Activated naive CD8-positive, alpha-beta T cell (primary cell): ENCODE results near the gene PHF21A.

Experiments used
- H3K27ac Mint-ChIP-seq: one replicate; pipeline ENCODE4 v1.8.0; 2021; ENCODE audit warnings: mixed read lengths
- H3K27me3 Mint-ChIP-seq: one replicate; pipeline ENCODE4 v1.8.0; 2021; ENCODE audit warnings: mixed read lengths
- H3K36me3 Mint-ChIP-seq: one replicate; pipeline ENCODE4 v1.8.0; 2021; ENCODE audit warnings: mixed read lengths
- H3K4me1 Mint-ChIP-seq: one replicate; pipeline ENCODE4 v1.8.0; 2021; ENCODE audit warnings: low read depth, mixed read lengths
- H3K4me3 Mint-ChIP-seq: one replicate; pipeline ENCODE4 v1.8.0; 2021; ENCODE audit warnings: mild to moderate bottlenecking, mixed read lengths
- H3K9me3 Mint-ChIP-seq: one replicate; pipeline ENCODE4 v1.8.0; 2021; ENCODE audit warnings: low read depth, mixed read lengths

PHF21A gene

GRCh38 chr11:46072172-46072964 is 48.9 kb downstream of the PHF21A start:
- Mint-ChIP-seq H3K27me3 (no peaks in the 10 kb centered on the region), H3K4me1 (peaks cover 4% of the 10 kb centered on the region), H3K4me3 (no peak overlapping the region), H3K36me3 (peaks cover 18% of the 10 kb centered on the region), H3K27ac (no peak overlapping the region), H3K9me3 (no peaks in the 10 kb centered on the region)

GRCh38 chr11:46071091-46071490 is 50.2 kb downstream of the PHF21A start:
- Mint-ChIP-seq H3K27ac (no peak overlapping the region), H3K36me3 (peaks cover 21% of the 10 kb centered on the region), H3K4me3 (no peak overlapping the region), H3K4me1 (peaks cover 4% of the 10 kb centered on the region), H3K27me3 (no peaks in the 10 kb centered on the region), H3K9me3 (no peaks in the 10 kb centered on the region)

GRCh38 chr11:46069595-46069994 is 51.7 kb downstream of the PHF21A start:
- Mint-ChIP-seq H3K4me3 (no peak overlapping the region), H3K36me3 (peaks cover 21% of the 10 kb centered on the region), H3K27ac (no peak overlapping the region), H3K9me3 (no peaks in the 10 kb centered on the region), H3K4me1 (peaks cover 4% of the 10 kb centered on the region), H3K27me3 (no peaks in the 10 kb centered on the region)

GRCh38 chr11:46066335-46066734 is 54.9 kb downstream of the PHF21A start:
- Mint-ChIP-seq H3K9me3 (no peaks in the 10 kb centered on the region), H3K4me3 (no peak overlapping the region), H3K36me3 (peaks cover 22% of the 10 kb centered on the region), H3K4me1 (peaks cover 4% of the 10 kb centered on the region), H3K27ac (no peak overlapping the region), H3K27me3 (no peaks in the 10 kb centered on the region)

GRCh38 chr11:46065681-46066080 is 55.6 kb downstream of the PHF21A start:
- H3K4me3 Mint-ChIP-seq, result no peak overlapping the region
- peaks cover 25% of the 10 kb centered on the region for H3K36me3 Mint-ChIP-seq

GRCh38 chr11:46064221-46064620 is 57.0 kb downstream of the PHF21A start:
- peaks cover 24% of the 10 kb centered on the region for H3K36me3 Mint-ChIP-seq
- H3K27ac Mint-ChIP-seq, result no peak overlapping the region
- no peaks in the 10 kb centered on the region for H3K27me3 Mint-ChIP-seq
- no peak overlapping the region for H3K4me3 Mint-ChIP-seq
- H3K9me3 Mint-ChIP-seq, result no peaks in the 10 kb centered on the region
- H3K4me1 Mint-ChIP-seq, result peaks cover 4% of the 10 kb centered on the region

More at GRCh38 chr11:46065681-46066080, 55.6 kb downstream of the PHF21A start:
- no peaks in the 10 kb centered on the region for H3K27me3 Mint-ChIP-seq
- peaks cover 4% of the 10 kb centered on the region for H3K4me1 Mint-ChIP-seq
- H3K27ac Mint-ChIP-seq, result no peak overlapping the region
- H3K9me3 Mint-ChIP-seq, result no peaks in the 10 kb centered on the region

- H3K27ac Mint-ChIP-seq, result no peak overlapping the region
- H3K4me3 Mint-ChIP-seq, result no peak overlapping the region
- H3K36me3 Mint-ChIP-seq, result peaks cover 22% of the 10 kb centered on the region
- H3K27me3 Mint-ChIP-seq, result no peaks in the 10 kb centered on the region
- no peaks in the 10 kb centered on the region for H3K9me3 Mint-ChIP-seq
- peaks cover 5% of the 10 kb centered on the region for H3K4me1 Mint-ChIP-seq
Measured at GRCh38 chr11:46063138-46063537, 58.1 kb downstream of the PHF21A start.

GRCh38 chr11:46060013-46060412 is 61.2 kb downstream of the PHF21A start:
- Mint-ChIP-seq H3K4me3 (no peak overlapping the region), H3K36me3 (peaks cover 17% of the 10 kb centered on the region), H3K9me3 (no peaks in the 10 kb centered on the region), H3K4me1 (peaks cover 10% of the 10 kb centered on the region), H3K27ac (no peak overlapping the region), H3K27me3 (no peaks in the 10 kb centered on the region)

- Mint-ChIP-seq H3K27ac (no peak overlapping the region), H3K9me3 (no peaks in the 10 kb centered on the region), H3K36me3 (peaks cover 19% of the 10 kb centered on the region), H3K4me1 (peaks cover 13% of the 10 kb centered on the region), H3K4me3 (no peak overlapping the region), H3K27me3 (no peaks in the 10 kb centered on the region)
Measured at GRCh38 chr11:46057489-46057888, 63.8 kb downstream of the PHF21A start.

- Mint-ChIP-seq H3K4me3 (no peak overlapping the region), H3K27ac (no peak overlapping the region), H3K27me3 (no peaks in the 10 kb centered on the region), H3K36me3 (peaks cover 15% of the 10 kb centered on the region), H3K4me1 (peaks cover 13% of the 10 kb centered on the region), H3K9me3 (no peaks in the 10 kb centered on the region)
Measured at GRCh38 chr11:46055371-46055770, 65.9 kb downstream of the PHF21A start.

- H3K27ac Mint-ChIP-seq, result no peak overlapping the region
- H3K9me3 Mint-ChIP-seq, result peaks cover 6% of the 10 kb centered on the region
- no peak overlapping the region for H3K4me3 Mint-ChIP-seq
- no peaks in the 10 kb centered on the region for H3K27me3 Mint-ChIP-seq
- peaks cover 6% of the 10 kb centered on the region for H3K4me1 Mint-ChIP-seq
- H3K36me3 Mint-ChIP-seq, result peaks cover 25% of the 10 kb centered on the region
Measured at GRCh38 chr11:46051102-46051501, 70.2 kb downstream of the PHF21A start.

GRCh38 chr11:46050662-46051061 is 70.6 kb downstream of the PHF21A start:
- no peaks in the 10 kb centered on the region for H3K27me3 Mint-ChIP-seq
- peaks cover 25% of the 10 kb centered on the region for H3K36me3 Mint-ChIP-seq
- peaks cover 6% of the 10 kb centered on the region for H3K4me1 Mint-ChIP-seq
- no peak overlapping the region for H3K4me3 Mint-ChIP-seq
- no peak overlapping the region for H3K27ac Mint-ChIP-seq
- peaks cover 6% of the 10 kb centered on the region for H3K9me3 Mint-ChIP-seq

- Mint-ChIP-seq H3K27ac (no peak overlapping the region), H3K4me1 (peaks cover 5% of the 10 kb centered on the region), H3K36me3 (peaks cover 28% of the 10 kb centered on the region), H3K4me3 (no peak overlapping the region), H3K9me3 (peaks cover 6% of the 10 kb centered on the region), H3K27me3 (no peaks in the 10 kb centered on the region)
Measured at GRCh38 chr11:46050003-46050461, 71.2 kb downstream of the PHF21A start.

GRCh38 chr11:46049325-46049897 is 71.8 kb downstream of the PHF21A start:
- Mint-ChIP-seq H3K36me3 (peaks cover 24% of the 10 kb centered on the region), H3K4me1 (peaks cover 3% of the 10 kb centered on the region), H3K27me3 (no peaks in the 10 kb centered on the region)

GRCh38 chr11:46048198-46048597 is 73.1 kb downstream of the PHF21A start:
- Mint-ChIP-seq H3K4me1 (peaks cover 3% of the 10 kb centered on the region), H3K9me3 (peaks cover 6% of the 10 kb centered on the region), H3K27me3 (no peaks in the 10 kb centered on the region), H3K4me3 (no peak overlapping the region), H3K36me3 (peaks cover 22% of the 10 kb centered on the region), H3K27ac (no peak overlapping the region)

More at GRCh38 chr11:46049325-46049897, 71.8 kb downstream of the PHF21A start:
- no peak overlapping the region for H3K4me3 Mint-ChIP-seq
- peaks cover 6% of the 10 kb centered on the region for H3K9me3 Mint-ChIP-seq
- H3K27ac Mint-ChIP-seq, result peak overlapping the region; percentile 19
